HG03457 (cell line): ENCODE results near the gene KCNJ2.

ENCODE experiments used
- ATAC-seq: cut with Tn5 transposase; IDR thresholded peaks from one replicate; pipeline ENCODE4 v1.9.1; 2021; ENCODE audit warnings: moderate number of reproducible peaks; ENCODE audit not compliant: unreplicated experiment

KCNJ2 gene

GRCh38 chr17:70168977-70169708 lies at the start of gene KCNJ2:
TSS of gene KCNJ2 (plus strand) at chr17:70169532. CDS start at chr17:70175040, 5,508 bp downstream.
- peak; percentile 97 for ATAC-seq

DNA sequence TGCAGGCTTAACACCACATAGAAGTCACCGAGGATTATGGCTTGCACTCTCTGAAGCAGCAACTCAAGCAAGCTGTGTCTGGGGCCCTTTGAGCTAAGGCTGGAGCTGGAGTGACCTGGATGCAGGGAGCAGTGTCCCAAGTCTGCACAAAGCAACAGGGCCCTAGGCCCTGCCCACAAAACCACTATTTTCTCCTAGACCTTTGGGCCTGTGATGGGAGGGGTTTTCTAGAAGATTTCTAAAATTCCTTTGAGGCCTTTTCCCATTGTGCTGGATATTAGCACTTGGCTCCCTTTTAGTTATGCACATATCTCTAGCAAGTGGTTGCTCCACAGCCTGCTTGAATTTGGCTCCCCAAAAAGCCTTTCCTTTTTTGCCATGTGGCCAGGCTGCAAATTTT lies 49.8 kb upstream of the KCNJ2 start:
- ATAC-seq = no peak

DNA sequence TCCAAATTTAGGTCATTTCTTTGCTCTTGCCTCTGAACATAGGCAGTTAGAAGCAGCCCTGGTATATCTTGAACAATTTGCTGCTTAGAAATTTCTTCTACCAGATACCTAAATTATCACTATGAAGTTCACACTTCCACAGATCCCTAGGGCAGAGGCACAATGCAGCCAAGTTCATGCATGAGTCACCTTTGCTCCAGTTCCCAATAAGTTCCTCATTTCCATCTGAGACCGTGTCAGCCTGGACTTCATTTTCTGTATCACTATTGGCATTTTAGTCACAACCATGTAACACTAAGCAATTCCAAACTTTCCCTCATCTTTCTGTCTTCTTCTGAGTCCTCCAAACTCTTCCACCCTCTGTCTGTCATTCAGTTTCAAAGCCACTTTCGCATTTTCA lies 49.3 kb upstream of the KCNJ2 start:
- no peak for ATAC-seq

- no peak for ATAC-seq
These were observed 48.9 kb upstream of the KCNJ2 start for GRCh38 chr17:70120425-70120824.

DNA sequence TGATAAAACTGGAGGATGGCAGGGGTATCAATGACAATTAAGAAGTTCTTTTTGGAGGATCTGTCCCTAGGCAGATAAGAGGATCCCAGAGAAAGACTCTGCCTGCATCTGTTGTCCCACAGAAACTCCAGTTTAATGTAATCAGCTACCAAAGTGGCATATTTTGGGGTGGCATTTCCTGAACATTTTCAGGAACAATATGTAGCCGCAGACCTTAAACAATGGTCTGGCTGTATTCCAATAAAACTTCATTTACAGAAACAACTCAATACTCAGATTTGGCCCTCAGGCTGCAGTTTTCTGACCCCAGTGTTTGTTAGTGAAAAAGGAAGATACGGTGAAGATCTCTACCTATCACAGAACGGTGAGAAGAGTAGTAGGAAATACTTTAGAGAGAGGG lies 48.2 kb upstream of the KCNJ2 start:
- ATAC-seq = no peak

- no peak for ATAC-seq
These were observed 46.1 kb upstream of the KCNJ2 start for GRCh38 chr17:70123193-70123592.

GRCh38 chr17:70124723-70125122 lies 44.6 kb upstream of the KCNJ2 start:
- no peak for ATAC-seq

GRCh38 chr17:70127221-70127873 lies 42.0 kb upstream of the KCNJ2 start:
- no peak for ATAC-seq

GRCh38 chr17:70128727-70129238 lies 40.5 kb upstream of the KCNJ2 start:
- no peak for ATAC-seq

DNA sequence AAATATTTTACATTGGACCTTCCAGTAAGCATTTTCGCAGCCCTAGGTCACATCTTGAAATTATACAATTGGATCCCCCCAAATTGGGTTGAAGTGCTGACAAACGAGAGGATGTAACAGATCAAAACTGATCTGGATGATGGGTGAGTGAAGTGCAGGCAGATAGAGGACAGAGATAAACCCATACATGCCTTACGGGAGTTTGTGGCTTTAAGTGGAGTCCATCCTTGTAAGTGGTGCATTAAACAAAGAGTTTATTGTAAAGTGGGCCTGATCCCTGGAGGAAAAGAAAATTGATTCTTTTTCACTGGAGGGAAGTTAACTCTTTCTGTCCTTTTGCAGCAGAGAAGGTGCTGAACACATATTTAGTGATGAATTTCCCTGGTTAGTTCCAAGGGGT lies 39.0 kb upstream of the KCNJ2 start:
- ATAC-seq = no peak

DNA sequence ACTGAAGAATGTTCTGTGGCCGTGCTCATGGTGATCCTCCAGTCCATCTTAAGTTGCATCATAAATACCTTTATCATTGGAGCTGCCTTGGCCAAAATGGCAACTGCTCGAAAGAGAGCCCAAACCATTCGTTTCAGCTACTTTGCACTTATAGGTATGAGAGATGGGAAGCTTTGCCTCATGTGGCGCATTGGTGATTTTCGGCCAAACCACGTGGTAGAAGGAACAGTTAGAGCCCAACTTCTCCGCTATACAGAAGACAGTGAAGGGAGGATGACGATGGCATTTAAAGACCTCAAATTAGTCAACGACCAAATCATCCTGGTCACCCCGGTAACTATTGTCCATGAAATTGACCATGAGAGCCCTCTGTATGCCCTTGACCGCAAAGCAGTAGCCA lies 36.8 kb upstream of the KCNJ2 start:
- ATAC-seq = no peak

DNA sequence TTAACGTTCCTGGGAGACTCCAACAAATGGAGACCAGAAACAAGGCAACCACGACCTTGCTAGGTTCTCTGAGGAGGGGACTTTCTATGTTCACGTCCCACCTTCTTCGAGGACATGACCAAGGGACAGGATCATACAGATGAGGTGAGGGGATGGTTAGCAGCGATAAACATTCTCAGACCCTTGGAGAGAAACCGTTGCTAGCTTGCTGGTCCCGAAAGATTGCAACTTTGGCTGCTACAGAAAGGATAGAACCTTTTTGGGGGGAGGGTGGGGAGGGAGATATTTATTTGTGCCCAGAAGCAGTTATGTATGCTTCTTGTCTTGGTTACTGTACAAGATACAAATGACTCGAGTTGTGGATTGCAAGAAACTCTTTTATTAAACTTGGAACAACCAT lies 35.3 kb upstream of the KCNJ2 start:
- no peak for ATAC-seq

DNA sequence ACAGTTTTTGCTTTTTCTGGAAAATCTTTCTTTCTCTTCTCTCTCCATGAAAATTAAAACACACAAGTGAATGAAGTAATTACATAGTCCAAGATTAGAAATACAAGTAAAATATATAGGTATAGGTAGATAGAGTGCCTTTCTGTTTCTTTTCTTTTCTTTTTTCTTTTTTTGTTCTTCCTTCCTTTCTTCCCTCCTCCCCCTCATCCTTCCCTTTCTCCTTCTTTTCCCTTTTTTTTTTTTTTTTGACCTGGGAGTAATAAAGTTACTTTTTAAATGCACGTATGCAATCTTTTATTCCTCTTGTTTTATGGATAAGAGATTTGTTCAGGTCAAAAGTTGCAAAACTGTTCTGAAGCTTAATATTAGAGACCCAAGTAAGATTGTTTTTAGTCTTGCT lies 34.6 kb upstream of the KCNJ2 start:
- ATAC-seq = no peak

DNA sequence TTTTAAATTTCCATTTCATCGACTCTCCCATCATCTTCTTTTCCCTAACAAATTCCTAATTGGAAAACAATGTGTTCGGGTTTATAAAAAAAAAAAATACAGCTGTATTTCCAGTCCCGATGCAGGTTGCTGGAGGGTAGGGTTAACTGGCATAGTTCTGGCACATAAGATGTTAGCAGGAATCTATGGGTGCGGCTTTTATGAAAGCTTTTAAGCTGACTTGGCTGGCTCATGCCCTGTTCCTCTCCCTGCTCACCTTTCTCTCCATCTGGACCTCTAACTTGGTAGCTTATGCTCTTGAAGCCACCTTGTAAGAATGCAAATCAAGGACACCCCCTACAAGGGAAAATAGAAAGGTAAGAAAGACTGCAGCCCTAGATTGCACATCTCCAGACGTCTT lies 33.2 kb upstream of the KCNJ2 start:
- no peak for ATAC-seq

- peak; percentile 99 for ATAC-seq
These were observed 31.7 kb upstream of the KCNJ2 start for GRCh38 chr17:70137451-70138230.

GRCh38 chr17:70138291-70138865 lies 31.0 kb upstream of the KCNJ2 start:
- no peak for ATAC-seq

DNA sequence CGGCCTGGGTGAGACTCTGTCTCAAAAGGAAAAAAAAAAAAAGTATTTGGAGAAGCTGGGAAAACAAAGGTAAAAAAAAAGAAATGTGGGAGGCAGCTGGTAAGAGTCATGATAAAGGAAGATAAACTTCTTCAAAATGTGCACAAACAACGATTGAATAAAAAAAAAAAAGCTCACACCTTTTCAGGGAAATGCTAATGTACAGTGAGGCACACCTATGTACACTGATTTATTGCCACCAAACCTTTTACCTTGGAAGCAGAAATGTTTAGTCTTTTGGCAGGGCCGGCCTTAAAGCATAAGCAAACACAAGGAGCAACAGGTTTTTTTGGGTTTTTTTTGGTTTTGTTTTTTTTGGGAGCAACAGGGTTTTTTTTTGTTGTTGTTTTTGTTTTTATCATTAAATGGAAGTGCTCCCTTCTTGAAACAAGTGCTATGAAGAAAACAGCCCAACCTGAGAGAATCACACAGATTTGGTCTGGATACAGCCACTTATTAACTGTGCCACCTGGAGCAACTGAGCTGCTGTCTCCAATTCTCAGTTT lies 29.8 kb upstream of the KCNJ2 start:
- no peak for ATAC-seq

DNA sequence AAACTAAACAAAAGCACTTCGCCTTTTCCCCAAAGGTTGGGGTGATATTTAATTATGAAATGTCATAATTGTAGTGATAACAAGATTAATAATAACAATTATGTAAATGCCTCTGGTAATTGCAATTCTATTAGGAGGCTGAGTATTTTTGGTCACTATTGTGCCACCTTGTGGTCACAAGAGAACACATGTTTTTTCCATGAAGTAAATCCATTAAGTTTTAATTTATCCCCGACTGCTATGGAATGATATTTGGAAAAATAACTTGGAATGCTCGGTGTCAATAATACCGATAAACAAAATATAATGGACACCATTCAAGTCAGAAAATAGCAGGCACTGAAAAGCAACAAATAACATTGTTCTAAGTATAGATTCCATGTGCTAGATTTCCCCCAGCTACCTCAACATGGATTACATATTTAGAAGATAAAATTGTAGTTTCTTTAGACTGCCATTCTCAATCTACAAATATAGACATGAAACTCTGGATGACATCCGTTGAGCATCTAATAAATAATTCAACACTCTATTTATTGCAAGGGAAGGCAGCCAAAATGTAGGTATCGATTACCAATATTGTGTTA lies 25.0 kb upstream of the KCNJ2 start:
- ATAC-seq = no peak

- no peak for ATAC-seq
These were observed 16.1 kb upstream of the KCNJ2 start for GRCh38 chr17:70153210-70153609.

- no peak for ATAC-seq
These were observed 12.2 kb upstream of the KCNJ2 start for GRCh38 chr17:70157151-70157550.

GRCh38 chr17:70158180-70158579 lies 11.2 kb upstream of the KCNJ2 start:
- no peak for ATAC-seq
